Tibial nerve (tissue), 4 donors: ENCODE measurements around the gene PINK1.

ENCODE experiments used
- EP300 ChIP-seq, 2 donors: sonication (generic); formaldehyde crosslinking; IDR thresholded peaks; one replicate each; pipeline ENCODE4 v1.6.1; 2017; ENCODE audit warnings: antibody characterized with exemption in 2 of 2, mild to moderate bottlenecking in 1 of 2
- POLR2A ChIP-seq, 2 donors: fragments of 450-650 bp; IDR thresholded peaks; one replicate each; pipeline ENCODE4 v1.6.1; 2017; ENCODE audit warnings: antibody characterized with exemption in 2 of 2, mild to moderate bottlenecking in 2 of 2, moderate library complexity in 2 of 2
- TF ChIP-seq, protein P1 (sequence below), 5 experiments: fragments of 200-600 bp in 3 of 5; fragments of 450-650 bp in 2 of 5; sonication (generic) in 3 of 5; IDR thresholded peaks; one replicate each; pipeline ENCODE4 v1.5.1; 2016 to 2019; ENCODE audit warnings: antibody characterized with exemption in 5 of 5, mild to moderate bottlenecking in 3 of 5, moderate library complexity in 2 of 5

DNA sequence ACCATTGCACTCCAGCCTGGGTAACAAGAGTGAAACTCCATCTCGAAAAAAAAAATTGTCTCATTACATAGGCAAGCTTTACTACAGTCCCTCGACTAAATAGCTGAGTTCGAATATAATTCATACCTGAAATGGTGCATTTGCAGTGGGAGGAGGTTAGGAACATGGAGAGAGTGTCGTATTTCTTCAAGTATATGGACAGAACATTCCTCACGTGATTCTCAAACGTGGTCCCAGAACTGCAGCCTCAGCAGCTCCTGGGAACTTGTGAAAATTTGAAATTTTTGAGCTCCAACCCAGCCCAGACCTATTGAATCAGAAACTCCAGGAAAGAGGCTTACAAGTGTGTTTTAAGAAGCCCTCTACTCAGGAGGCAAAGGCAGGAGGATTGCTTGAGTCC, 37.2 kb upstream of the PINK1 start:
- TF ChIP-seq, protein P1, sequence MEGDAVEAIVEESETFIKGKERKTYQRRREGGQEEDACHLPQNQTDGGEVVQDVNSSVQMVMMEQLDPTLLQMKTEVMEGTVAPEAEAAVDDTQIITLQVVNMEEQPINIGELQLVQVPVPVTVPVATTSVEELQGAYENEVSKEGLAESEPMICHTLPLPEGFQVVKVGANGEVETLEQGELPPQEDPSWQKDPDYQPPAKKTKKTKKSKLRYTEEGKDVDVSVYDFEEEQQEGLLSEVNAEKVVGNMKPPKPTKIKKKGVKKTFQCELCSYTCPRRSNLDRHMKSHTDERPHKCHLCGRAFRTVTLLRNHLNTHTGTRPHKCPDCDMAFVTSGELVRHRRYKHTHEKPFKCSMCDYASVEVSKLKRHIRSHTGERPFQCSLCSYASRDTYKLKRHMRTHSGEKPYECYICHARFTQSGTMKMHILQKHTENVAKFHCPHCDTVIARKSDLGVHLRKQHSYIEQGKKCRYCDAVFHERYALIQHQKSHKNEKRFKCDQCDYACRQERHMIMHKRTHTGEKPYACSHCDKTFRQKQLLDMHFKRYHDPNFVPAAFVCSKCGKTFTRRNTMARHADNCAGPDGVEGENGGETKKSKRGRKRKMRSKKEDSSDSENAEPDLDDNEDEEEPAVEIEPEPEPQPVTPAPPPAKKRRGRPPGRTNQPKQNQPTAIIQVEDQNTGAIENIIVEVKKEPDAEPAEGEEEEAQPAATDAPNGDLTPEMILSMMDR (IDR thresholded peaks at IDR 0.05) = no peak
- no peak for TF ChIP-seq POLR2A (IDR thresholded peaks at IDR 0.05)
- TF ChIP-seq EP300 (IDR thresholded peaks at IDR 0.05) = no peak
